Esophagus squamous epithelium (tissue), 4 donors: ENCODE results near the gene HSPA13.

Experiments
- CTCF ChIP-seq, 6 experiments: fragments of 450-650 bp in 4 of 6; fragments of 200-600 bp in 2 of 6; sonication (generic) in 2 of 6; IDR thresholded peaks; one replicate each; pipeline ENCODE4 v1.5.1; 2016 to 2019; ENCODE audit warnings: antibody characterized with exemption in 6 of 6, mild to moderate bottlenecking in 4 of 6, moderate library complexity in 4 of 6
- POLR2A ChIP-seq, 4 donors: fragments of 450-650 bp; IDR thresholded peaks; one replicate each; pipeline ENCODE4 v1.6.1; 2017; ENCODE audit warnings: antibody characterized with exemption in 4 of 4, mild to moderate bottlenecking in 4 of 4, moderate library complexity in 3 of 4

GRCh38 chr21:14388282-14388681 is 5.3 kb upstream of the HSPA13 start:
- TF ChIP-seq POLR2A (IDR thresholded peaks at IDR 0.05) (no peak), CTCF (IDR thresholded peaks at IDR 0.05) (no peak)
